Activated T-cell treated with anti-CD3 and anti-CD28 coated beads, Interleukin-2, amount 50 U/mL, for 48 hours (primary cell): ENCODE measurements around the gene RALB.
"Not testable (repeated sequence)": the region's sequence is repeated elsewhere in the genome, so short reads cannot be mapped to it uniquely, and the experiment has no call there.

Experiments
- DNase-seq, 2 experiments: peaks; one replicate each; pipeline ENCODE4 v3.0.0-alpha.2; 2020

The RALB gene

DNA sequence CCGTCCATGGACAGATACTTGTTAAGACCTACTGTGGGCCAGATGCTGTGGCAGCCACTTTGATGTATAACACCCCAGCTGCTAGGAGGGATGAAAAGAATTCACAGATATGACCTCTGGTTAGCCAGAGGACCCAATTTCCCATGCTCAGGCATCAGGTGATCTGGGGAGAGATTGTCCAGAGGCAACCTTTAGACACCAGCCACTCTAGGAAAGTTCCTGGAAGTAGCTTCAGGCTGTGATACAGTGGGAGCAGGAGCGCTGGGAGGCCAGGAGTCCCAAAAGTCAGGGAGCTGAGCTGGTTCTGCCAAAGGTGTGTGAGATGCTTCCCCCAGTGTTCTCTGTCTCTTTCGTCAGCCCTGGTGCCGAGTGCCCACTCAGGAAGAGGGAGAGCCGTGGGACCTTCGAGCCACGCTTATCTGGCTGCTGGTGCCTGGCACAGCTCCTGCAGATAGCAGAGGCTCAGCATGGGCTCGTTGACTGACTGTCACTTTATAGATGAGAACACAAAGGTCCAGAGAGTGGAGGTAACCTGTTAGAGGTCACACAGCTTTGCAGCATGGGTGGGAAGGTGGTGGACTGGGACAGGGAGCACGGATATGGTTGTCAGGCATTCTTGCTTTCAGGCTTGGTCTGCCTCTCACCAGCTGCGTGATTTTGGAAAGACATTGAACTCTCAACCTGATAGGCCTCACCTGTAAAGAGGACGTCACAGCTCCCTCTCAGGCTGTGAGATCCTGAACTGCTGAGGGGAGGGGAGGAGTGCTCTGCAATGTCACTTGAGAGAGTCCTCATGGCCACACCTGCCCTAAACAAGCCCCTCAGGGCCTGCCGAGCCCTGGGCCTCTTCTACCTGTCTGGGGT lies 7.8 kb upstream of the RALB start:
- DNase-seq, result no peak

DNA sequence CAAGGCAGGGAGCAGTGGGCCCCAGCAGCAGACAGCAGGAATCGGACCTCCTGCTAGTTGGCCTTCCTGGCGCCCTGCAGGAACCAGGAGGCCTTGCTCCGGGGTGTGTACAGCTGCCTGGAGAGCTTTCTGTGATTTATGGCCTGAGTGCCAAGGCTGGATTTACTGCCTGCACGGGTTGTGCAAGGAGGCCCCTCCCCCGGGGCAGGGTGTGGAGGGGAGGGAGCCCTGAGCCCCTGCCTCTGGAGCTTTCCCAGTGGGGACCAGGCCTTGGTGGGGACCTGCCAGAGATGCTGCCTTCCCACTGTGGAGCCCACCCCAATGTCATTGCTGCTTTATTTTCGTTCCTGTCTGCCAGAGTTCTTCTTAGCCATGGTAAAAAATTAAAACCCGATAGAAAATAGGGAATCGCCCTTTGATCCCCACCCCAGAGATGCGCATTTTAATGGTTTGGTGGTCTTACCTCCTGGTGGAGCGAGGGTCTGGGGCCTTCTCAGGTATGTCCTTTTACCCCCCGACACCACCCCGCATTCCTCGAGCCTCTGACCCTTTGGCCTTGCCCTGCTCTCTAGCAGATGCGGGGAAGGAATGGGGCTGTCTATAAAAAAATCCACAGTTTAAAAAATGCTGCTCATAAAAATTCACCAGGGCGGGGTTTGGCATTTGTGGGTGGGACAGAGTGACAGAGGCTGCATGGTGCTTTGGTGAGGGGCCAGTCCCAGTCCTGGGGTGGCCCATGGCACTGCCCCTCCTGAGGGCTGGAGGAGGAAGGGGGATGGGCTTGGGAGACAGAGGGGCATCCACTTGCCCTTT lies 6.9 kb upstream of the RALB start:
- no peak for DNase-seq

GRCh38 chr2:120246546-120247300 lies 5.9 kb upstream of the RALB start:
- DNase-seq, result no peak

GRCh38 chr2:120247851-120248250 lies 4.8 kb upstream of the RALB start:
- DNase-seq, result no peak

GRCh38 chr2:120250640-120251039 lies 2.0 kb upstream of the RALB start:
- DNase-seq, result no peak

GRCh38 chr2:120251078-120251477 lies 1.6 kb upstream of the RALB start:
- DNase-seq, result no peak

DNA sequence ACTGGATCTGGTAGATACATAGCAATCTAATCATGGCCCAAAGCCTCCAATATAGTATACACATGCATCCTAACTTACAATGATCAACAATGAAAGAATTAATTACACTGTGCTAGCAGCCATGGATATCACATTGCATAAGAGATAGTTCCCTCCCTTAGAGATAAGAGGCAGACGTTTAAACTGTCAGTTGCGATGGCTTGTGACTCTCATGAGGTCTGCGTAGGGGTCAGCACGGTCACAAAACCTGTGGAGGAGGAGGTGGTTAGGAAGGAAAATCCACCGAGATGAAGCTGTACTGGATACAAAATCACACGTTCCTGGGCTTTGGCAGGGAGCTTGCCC lies 800 bp upstream of the RALB start:
- no peak for DNase-seq

GRCh38 chr2:120253021-120253882 lies 600 bp downstream of the RALB start:
- peak; percentile 57 to 61 for DNase-seq

- no peak for DNase-seq
Measured at GRCh38 chr2:120254178-120254577, 1.5 kb downstream of the RALB start.

GRCh38 chr2:120255071-120255470 lies 2.4 kb downstream of the RALB start:
- DNase-seq, result no peak

DNA sequence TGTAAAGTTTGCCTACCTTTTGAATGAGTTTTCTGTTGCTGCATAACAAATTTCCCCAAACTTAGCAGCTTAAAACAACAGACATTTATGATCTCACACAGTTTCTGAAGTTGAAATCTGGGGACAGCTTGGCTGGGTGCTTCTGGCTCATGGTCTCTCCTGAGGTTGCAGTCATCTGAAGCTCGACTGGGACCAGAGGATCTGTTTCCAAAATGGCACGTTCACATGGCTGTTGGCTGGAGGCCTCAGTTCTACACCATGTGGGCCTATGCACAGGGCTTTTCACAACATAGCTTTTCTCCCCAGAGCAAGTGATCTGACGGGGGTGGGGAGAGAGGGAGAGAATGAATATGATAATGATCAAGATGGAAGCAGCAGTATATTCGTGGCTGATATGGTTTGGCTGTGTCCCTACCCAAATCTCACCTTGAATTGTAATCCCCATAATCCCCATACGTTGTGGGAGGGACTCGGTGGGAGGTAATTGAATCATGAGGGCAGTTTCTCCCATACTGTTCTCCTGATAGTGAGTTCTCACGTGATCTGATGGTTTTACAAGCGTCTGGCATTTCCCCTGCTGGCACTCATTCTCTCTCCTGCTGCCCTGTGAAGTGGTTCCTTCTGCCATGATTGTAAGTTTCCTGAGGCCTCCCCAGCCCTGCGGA lies 3.5 kb downstream of the RALB start:
- no peak for DNase-seq

DNA sequence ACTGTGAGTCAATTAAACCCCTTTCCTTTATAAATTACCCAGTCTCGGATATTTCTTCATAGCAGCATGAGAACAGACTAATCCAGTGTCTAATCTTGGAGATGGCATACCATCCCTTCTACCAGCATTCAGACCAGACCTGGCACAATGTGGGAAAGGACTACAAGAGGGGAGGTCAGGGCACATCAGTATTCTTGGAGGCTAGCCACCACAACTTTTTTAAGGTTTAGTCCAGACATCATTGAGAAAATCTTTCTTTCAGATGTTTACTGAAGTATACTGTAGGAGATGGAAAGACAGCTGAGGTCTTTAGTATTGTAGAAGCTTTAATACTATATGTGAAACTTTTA lies 4.0 kb downstream of the RALB start:
- DNase-seq, result no peak

DNA sequence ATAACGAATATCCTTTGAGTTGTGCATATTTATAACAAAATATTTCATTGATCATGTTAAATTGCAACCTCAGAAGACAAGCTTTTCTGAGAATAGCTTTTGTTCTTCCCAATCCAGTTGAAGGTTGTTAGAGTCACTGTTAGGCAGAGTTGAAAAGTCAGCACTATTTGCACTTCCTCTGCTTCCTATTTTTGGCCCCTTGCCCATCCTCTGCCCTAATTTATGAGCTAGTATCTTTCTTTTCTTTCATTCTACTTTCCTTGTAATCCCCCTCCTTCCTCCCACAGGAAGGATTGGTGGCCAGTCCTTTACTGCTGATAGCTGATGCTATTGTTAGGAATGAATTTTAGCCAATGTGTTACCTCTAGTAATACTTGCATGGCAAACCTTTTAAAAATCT lies 4.9 kb downstream of the RALB start:
- no peak for DNase-seq

GRCh38 chr2:120258196-120258595 lies 5.5 kb downstream of the RALB start:
- no peak for DNase-seq

DNA sequence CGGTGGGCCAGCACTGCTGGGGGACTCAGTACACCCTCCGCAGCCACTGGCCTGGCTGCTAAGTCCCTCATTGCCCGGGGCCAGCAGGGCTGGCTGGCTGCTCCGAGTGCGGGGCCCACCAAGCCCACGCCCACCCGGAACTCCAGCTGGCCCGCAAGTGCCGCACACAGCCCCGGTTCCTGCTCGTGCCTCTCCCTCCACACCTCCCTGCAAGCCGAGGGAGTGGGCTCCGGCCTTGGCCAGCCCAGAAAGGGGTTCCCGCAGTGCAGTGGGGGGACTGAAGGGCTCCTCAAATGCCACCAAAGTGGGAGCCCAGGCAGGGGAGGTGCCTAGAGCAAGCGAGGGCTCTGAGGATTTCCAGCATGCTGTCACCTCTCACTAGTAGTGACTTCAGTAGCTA lies 7.3 kb downstream of the RALB start:
- not testable (repeated sequence) for DNase-seq

DNA sequence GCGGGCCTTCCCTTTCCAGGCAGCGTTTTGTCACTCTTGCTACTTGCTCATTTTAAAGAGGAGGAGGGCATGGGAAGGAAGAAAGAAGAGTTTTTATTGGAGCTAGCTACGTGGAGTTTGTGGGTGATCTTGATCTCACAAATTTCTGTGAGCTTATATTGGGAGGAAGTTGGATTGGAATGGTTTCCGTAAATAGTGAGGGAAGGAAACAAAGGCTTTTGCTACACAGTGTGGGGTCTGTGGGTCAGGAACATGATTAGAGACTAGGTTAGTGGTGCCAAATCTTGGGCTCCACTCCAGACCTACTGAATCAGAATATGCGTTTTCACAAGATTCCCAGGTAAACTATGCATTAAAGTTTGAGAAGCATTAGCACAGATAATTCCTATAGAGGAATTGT lies 8.1 kb downstream of the RALB start:
- no peak for DNase-seq

DNA sequence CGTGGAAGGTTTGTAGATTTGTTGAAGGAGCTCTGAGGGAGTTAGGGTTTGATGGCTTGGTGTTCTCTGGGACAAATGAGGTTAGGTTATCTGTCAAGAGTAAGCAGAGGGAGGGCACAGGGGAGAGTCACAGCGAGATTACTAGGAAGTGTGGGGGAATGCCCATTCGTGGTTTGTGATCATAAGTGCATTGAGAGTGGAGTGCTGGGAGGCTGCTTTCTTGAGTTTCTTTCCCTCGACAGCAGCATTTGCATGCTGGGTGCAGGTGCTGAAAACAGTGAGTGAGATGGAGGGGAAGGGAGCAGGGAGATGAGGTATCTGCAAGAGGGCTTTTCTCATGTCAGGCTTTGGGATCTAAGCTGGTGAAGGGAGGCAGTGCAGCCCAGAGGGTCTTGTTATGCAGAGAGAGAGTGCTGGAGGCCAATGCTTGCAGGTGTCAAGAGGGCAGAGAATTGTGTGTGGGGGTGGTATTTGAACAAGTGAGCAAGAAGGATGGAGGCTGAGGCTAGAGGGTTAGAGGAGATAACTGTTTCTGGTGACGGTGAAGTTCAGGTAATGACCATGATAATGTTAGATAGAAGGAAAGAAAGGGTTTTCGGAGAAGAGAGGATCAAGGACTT lies 8.8 kb downstream of the RALB start:
- peak; percentile 69 to 72 for DNase-seq

GRCh38 chr2:120262150-120262549 lies 9.5 kb downstream of the RALB start:
- DNase-seq, result no peak

- no peak for DNase-seq
Measured at GRCh38 chr2:120262761-120263428, 10.2 kb downstream of the RALB start.

DNA sequence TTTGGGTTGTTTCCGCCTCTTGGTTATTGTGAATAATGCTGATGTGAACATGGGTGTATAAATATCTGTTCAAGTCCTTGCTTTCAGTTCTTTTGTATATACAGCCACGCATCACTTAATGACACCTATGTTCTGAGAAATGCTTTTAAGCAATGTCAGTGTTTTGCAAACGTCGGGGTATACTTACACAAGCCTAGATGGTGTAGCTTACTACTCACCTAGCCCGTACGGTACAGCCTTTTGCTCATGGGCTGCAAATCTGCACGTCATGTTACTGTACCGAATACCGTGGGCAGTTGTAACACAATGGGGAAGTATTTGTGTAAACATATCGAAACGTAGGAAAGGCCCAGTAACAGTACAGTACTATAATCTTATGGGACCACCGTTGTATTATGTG lies 12.4 kb downstream of the RALB start:
- no peak for DNase-seq

GRCh38 chr2:120267348-120267747 lies 14.7 kb downstream of the RALB start:
- peak; percentile 54 to 57 for DNase-seq
